ENCODE data around the gene ADAMTS9.

Gene ADAMTS9

DNA sequence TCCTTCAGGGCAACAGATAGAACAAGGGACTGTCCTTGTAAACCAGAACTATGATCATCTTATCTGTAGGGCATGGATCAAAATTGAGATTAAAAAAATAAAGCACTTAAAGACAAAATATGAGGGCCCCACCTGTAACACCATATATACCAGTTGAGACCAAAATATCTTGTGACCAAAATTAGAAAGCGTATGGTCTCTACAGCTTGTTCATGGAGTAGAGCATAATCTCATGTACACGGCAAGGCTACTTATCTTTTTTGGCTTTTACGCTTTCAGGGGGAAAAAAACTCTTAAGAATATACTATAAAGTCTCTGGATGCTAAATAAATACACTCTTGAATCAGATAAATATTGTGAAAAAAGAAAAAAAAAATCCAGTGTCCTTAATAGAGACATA is 49.3 kb downstream of the ADAMTS9 start:
- DNase-seq (ENCODE audit: low read depth), result no peak
- H3K4me3 ChIP-seq (ENCODE audit: low read depth, low read length), result no peak overlapping the region
- TF ChIP-seq, protein P1, sequence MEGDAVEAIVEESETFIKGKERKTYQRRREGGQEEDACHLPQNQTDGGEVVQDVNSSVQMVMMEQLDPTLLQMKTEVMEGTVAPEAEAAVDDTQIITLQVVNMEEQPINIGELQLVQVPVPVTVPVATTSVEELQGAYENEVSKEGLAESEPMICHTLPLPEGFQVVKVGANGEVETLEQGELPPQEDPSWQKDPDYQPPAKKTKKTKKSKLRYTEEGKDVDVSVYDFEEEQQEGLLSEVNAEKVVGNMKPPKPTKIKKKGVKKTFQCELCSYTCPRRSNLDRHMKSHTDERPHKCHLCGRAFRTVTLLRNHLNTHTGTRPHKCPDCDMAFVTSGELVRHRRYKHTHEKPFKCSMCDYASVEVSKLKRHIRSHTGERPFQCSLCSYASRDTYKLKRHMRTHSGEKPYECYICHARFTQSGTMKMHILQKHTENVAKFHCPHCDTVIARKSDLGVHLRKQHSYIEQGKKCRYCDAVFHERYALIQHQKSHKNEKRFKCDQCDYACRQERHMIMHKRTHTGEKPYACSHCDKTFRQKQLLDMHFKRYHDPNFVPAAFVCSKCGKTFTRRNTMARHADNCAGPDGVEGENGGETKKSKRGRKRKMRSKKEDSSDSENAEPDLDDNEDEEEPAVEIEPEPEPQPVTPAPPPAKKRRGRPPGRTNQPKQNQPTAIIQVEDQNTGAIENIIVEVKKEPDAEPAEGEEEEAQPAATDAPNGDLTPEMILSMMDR (IDR thresholded peaks at IDR 0.05; ENCODE audit: insufficient read depth, low read depth, low read length, missing control alignments), result no peak

- TF ChIP-seq, protein P1 (IDR thresholded peaks at IDR 0.05; ENCODE audit: insufficient read depth, low read depth, low read length, missing control alignments), result no peak
- H3K4me3 ChIP-seq (ENCODE audit: low read depth, low read length), result no peak overlapping the region
- DNase-seq (ENCODE audit: low read depth), result no peak
Observed at GRCh38 chr3:64634417-64634816, 53.4 kb downstream of the ADAMTS9 start.

GRCh38 chr3:64631951-64632350 is 55.8 kb downstream of the ADAMTS9 start:
- TF ChIP-seq, protein P1 (IDR thresholded peaks at IDR 0.05; ENCODE audit: insufficient read depth, low read depth, low read length, missing control alignments), result no peak
- DNase-seq (ENCODE audit: low read depth), result no peak
- H3K4me3 ChIP-seq (ENCODE audit: low read depth, low read length), result no peak overlapping the region

DNA sequence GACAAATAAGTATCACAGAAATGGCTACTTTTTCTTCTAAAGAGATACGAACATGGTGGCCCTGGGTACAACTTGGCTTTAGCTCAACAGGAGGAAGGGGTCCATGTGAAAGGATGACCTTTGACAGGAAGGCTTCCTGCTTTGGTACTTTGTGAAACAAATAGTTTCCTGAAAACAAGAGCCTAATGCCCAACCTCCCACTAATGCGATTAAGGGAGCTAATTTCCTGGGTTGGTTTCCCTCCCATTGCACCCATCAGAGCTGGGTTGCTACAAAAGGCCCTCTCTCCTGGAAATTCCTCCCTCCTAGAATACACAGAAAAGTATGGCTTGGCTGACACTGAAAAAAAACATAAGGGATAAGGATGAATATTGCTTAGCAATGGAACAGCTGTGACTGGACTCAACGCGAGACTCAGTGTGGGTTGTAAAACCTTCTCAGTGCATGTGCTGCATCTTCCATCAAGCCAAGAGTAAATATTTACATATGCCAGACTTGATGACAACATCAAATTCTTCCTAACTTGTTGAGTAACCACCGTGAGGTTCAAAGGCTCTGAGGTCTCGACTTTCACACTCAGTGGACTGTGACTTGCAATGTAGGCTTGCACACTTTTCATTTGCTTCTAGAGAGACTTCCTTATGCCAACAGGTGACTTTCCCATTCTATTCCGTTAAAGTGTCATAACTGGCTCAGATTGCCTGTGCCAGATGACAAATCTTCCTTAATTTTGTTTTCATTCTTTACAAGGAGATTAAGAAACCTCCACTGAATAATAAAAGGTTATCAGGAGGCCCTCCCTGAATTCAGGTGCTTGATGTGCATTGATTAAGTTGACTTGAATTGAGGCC is 60.1 kb downstream of the ADAMTS9 start:
- no peak overlapping the region for H3K4me3 ChIP-seq (ENCODE audit: low read depth, low read length)
- no peak for DNase-seq (ENCODE audit: low read depth)
- TF ChIP-seq, protein P1 (IDR thresholded peaks at IDR 0.05; ENCODE audit: insufficient read depth, low read depth, low read length, missing control alignments), result no peak

- DNase-seq (ENCODE audit: low read depth), result no peak
- no peak overlapping the region for H3K4me3 ChIP-seq (ENCODE audit: low read depth, low read length)
- TF ChIP-seq, protein P1 (IDR thresholded peaks at IDR 0.05; ENCODE audit: insufficient read depth, low read depth, low read length, missing control alignments), result no peak
Observed at GRCh38 chr3:64627042-64627441, 60.8 kb downstream of the ADAMTS9 start.

- no peak for DNase-seq (ENCODE audit: low read depth)
- no peak overlapping the region for H3K4me3 ChIP-seq (ENCODE audit: low read depth, low read length)
- TF ChIP-seq, protein P1 (IDR thresholded peaks at IDR 0.05; ENCODE audit: insufficient read depth, low read depth, low read length, missing control alignments), result no peak
Observed at GRCh38 chr3:64625381-64625780, 62.4 kb downstream of the ADAMTS9 start.

DNA sequence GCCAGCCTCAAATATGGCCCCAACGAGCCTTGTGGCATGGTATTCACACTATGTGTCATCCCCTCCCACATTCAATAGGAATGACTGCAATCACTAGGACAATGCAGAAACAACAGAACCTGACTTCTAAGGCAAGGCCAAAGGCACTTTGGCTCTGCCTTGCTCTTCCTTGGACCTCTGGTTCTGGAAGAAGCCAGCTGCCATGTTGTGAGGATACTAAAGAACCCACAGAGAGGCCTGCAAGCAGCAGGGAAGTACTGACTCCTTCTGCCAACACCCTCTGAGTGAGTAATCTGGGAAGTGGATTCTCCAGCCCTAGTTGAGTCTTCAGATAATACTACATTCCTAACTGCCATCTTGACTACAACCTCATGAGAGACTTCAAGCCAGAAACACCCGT is 64.7 kb downstream of the ADAMTS9 start:
- no peak overlapping the region for H3K4me3 ChIP-seq (ENCODE audit: low read depth, low read length)
- TF ChIP-seq, protein P1 (IDR thresholded peaks at IDR 0.05; ENCODE audit: insufficient read depth, low read depth, low read length, missing control alignments), result no peak
- DNase-seq (ENCODE audit: low read depth), result no peak
